Calu3 (cell line): Measurements from ENCODE around the gene EPHA10. TPM values are rescaled to one million over a fixed set of nuclear protein-coding genes. Genes with fewer than 3 reads are reported as not detected.

ENCODE experiments used
- BruUV-seq: library from RNA; stranded (reverse); fragments of 400-500 nt; replicated peaks from 2 replicates; lab custom pipeline; 2021; lab: Mats Ljungman, UMichigan
- CTCF ChIA-PET: fragments of 300-600 bp; sonication (Branson Sonifier 250); formaldehyde crosslinking; loops from one replicate; lab custom pipeline; 2022; ENCODE audit warnings: antibody characterized with exemption; lab: Charles Lee
- DNase-seq: peaks from one replicate; pipeline ENCODE4 v3.0.0; 2022
- H3K27ac Mint-ChIP-seq: one replicate; pipeline ENCODE4 v1.8.0; 2022; ENCODE audit warnings: mixed read lengths; ENCODE audit not compliant: unreplicated experiment
- H3K27me3 Mint-ChIP-seq: one replicate; pipeline ENCODE4 v1.8.0; 2022; ENCODE audit warnings: mixed read lengths; ENCODE audit not compliant: unreplicated experiment
- H3K36me3 Mint-ChIP-seq: one replicate; pipeline ENCODE4 v1.8.0; 2022; ENCODE audit warnings: mild to moderate bottlenecking, moderate library complexity, mixed read lengths; ENCODE audit not compliant: insufficient read depth, unreplicated experiment
- H3K4me1 Mint-ChIP-seq: one replicate; pipeline ENCODE4 v1.8.0; 2022; ENCODE audit warnings: mild to moderate bottlenecking, low read depth, mixed read lengths; ENCODE audit not compliant: unreplicated experiment
- H3K4me3 Mint-ChIP-seq: one replicate; pipeline ENCODE4 v1.8.0; 2022; ENCODE audit warnings: mild to moderate bottlenecking, low read depth, moderate library complexity, mixed read lengths; ENCODE audit not compliant: unreplicated experiment
- H3K9me3 Mint-ChIP-seq: one replicate; pipeline ENCODE4 v1.8.0; 2022; ENCODE audit warnings: low read depth, mixed read lengths; ENCODE audit not compliant: unreplicated experiment
- intact Hi-C: fragments of 100-400 bp; cut with micrococcal nuclease; formaldehyde crosslinking; loops from one replicate; pipeline ENCODE4 v1.10.0; 2022; ENCODE audit not compliant: unreplicated experiment
- total RNA-seq: library from RNA; stranded (reverse); gene quantifications from 2 replicates; pipeline ENCODE4 v1.2.3, GENCODE V29; 2022
- TF ChIP-seq, protein P1 (sequence below): fragments of 200-600 bp; IDR thresholded peaks from one replicate; pipeline ENCODE4 v1.8.0; 2022; ENCODE audit warnings: antibody characterized with exemption; ENCODE audit not compliant: unreplicated experiment

The EPHA10 gene
- total RNA-seq, 1 experiment from 2014 or later = 7.8 TPM

DNA sequence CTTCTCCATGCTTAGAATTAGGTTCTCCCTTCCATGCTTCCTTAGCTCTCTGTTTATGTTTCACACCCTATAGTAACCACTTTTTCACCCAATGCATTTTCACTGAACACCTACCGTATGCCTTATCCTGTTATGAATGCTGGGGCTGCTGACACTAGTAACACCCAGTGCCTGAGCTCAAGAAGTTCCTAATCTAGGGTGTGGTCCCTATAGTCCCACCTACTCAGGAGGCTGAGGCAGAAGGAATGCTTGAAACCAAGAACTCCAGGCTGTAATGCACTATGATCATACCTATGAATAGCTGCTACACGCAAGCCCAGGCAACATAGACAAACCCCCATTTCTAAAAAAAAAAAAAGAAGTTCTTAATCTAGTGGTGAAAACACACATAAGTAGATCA, 5.5 kb downstream of the EPHA10 start:
- Mint-ChIP-seq H3K27me3 (peaks cover 26% of the 10 kb centered on the region), H3K27ac (no peak overlapping the region), H3K9me3 (no peaks in the 10 kb centered on the region), H3K4me1 (no peaks in the 10 kb centered on the region), H3K36me3 (no peaks in the 10 kb centered on the region), H3K4me3 (no peak overlapping the region)
- BruUV-seq = no TSS peak
- CTCF ChIA-PET = no interaction called here
- intact Hi-C loops = loop anchor here (5.0 kb wide), 1 partner anchor 67 kb away; the partner anchor contains the start of gene CDCA8
- TF ChIP-seq, protein P1, sequence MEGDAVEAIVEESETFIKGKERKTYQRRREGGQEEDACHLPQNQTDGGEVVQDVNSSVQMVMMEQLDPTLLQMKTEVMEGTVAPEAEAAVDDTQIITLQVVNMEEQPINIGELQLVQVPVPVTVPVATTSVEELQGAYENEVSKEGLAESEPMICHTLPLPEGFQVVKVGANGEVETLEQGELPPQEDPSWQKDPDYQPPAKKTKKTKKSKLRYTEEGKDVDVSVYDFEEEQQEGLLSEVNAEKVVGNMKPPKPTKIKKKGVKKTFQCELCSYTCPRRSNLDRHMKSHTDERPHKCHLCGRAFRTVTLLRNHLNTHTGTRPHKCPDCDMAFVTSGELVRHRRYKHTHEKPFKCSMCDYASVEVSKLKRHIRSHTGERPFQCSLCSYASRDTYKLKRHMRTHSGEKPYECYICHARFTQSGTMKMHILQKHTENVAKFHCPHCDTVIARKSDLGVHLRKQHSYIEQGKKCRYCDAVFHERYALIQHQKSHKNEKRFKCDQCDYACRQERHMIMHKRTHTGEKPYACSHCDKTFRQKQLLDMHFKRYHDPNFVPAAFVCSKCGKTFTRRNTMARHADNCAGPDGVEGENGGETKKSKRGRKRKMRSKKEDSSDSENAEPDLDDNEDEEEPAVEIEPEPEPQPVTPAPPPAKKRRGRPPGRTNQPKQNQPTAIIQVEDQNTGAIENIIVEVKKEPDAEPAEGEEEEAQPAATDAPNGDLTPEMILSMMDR = no peak
- DNase-seq = no peak

DNA sequence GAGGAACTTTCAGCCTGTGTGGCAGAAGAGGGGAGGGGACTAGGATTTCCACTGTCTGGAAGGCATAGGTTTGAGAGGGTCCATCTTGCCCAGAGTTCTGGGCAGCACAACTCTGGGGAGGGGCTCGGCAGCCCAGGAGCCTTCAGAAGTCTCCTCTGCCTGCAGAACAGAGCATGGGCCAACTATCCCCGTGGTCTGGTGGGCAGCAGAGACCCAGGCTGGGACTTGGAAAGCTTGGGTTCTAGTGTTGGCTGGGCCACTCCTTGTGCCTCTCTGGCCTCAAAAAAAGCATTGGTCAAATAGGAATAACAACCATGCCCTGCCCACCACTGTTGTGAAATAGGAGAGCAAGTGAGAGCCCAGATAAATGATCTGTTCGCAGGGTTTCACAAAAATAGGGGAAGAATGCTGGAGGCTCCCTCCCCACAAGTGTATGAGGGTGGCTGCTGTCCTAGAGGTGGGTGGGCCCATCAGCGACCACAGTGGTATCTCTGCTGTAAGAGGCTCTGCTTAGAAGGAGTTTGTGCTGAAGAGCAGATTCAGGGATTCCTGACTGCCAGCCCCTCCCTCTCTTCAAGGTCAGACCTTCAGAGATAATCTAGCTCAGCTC, 8.9 kb downstream of the EPHA10 start:
- peaks cover 19% of the 10 kb centered on the region for H3K36me3 Mint-ChIP-seq
- no peaks in the 10 kb centered on the region for H3K4me1 Mint-ChIP-seq
- DNase-seq = no peak
- no peak overlapping the region for H3K27ac Mint-ChIP-seq
- no peaks in the 10 kb centered on the region for H3K27me3 Mint-ChIP-seq
- BruUV-seq = no TSS peak
- H3K4me3 Mint-ChIP-seq = no peak overlapping the region
- CTCF ChIA-PET = interaction anchor here (1.2 kb wide), 1 partner anchor 10 kb away, joined by 4 read pairs; no protein-coding TSS in a partner anchor
- intact Hi-C loops = loop anchor here (5.0 kb wide), 1 partner anchor 64 kb away; the partner anchor contains the start of gene CDCA8
- H3K9me3 Mint-ChIP-seq = no peaks in the 10 kb centered on the region
- TF ChIP-seq, protein P1 = no peak

DNA sequence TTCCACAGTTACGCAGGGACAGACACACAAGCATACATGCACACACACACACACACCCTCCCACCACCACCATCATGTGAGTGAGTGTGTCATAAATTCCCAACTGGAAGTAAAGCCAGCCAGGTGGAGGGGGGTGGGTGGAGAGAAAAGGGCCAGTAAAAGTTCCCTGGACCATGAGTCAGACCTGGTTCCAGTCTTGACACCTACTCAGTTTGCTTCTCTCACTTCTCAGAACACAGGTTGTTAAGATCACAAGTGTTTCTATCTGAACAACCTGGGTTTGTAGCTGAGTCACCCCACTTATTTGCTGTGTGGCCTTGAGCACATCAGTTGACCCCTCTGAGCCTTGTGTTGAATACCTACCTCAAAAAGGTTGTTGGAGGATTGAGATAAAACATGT, 9.6 kb downstream of the EPHA10 start:
- TF ChIP-seq, protein P1 = no peak
- peaks cover 22% of the 10 kb centered on the region for H3K36me3 Mint-ChIP-seq
- intact Hi-C loops = loop anchor here (5.0 kb wide), 1 partner anchor 63 kb away; the partner anchor contains the start of gene CDCA8
- no peak overlapping the region for H3K4me3 Mint-ChIP-seq
- H3K27ac Mint-ChIP-seq = no peak overlapping the region
- DNase-seq = no peak
- H3K9me3 Mint-ChIP-seq = no peaks in the 10 kb centered on the region
- CTCF ChIA-PET = no interaction called here
- no peaks in the 10 kb centered on the region for H3K27me3 Mint-ChIP-seq
- H3K4me1 Mint-ChIP-seq = no peaks in the 10 kb centered on the region
- no TSS peak for BruUV-seq

DNA sequence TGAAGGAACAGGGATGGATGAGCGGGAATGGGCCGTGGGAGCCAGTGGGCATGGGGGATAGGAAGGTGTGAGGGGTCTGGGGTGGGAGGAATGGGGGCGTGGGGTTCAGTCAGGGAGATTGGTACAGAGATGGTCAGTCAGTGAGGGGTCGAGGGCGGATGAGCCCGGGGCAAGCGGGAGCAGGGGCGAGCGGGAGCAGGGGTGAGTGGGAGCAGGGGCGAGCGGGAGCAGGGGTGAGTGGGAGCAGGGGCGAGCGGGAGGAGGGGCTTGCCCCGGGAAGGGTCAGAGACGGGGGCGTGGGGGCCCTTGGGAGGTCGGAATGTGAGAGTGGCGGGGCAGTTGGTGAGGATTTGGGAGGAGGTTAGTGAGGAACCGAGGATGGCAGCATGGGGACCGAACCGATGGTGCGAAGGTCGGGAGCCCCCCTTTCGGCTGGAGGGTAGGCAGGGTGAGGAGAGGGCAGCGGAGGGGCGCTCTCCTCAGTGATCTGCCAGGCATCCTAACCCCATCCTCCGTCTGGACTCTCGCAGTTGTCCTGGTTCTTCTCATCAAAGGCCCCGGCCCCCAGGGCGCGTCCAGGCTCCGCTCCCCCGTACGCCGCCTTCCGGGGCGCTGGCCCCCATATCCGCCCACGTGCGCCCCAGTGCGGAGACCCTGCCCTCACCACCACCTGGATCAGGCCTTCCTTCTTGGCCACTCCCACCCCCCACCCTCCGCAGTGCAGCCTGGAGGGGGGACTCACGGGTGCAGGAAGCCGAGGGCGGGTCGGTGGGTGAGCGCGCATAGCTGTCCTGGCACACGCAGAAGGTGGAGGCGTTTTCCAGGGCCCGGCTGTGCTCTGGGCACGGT, 11.2 kb downstream of the EPHA10 start:
- Mint-ChIP-seq H3K36me3 (peaks cover 22% of the 10 kb centered on the region), H3K27me3 (no peaks in the 10 kb centered on the region), H3K4me1 (no peaks in the 10 kb centered on the region), H3K27ac (no peak overlapping the region), H3K4me3 (peak overlapping the region; percentile 81), H3K9me3 (no peaks in the 10 kb centered on the region)
- BruUV-seq = no TSS peak
- TF ChIP-seq, protein P1 = no peak
- DNase-seq = no peak
- intact Hi-C loops = no loop called here
- CTCF ChIA-PET = no interaction called here
